Prostate gland (tissue), 2 donors: Measurements from ENCODE around the gene SPSB3. TPM values are rescaled to one million over a fixed set of nuclear protein-coding genes. Genes with fewer than 3 reads are reported as not detected.

ENCODE experiments used
- DNase-seq: peaks from one replicate; pipeline ENCODE4 v3.0.0-alpha.2; 2019; ENCODE audit warnings: low spot score
- H3K27ac ChIP-seq, 2 donors: fragments of 200-600 bp; sonication (generic); 2 replicates each; pipeline ENCODE4 v1.5.1; 2017 to 2019
- H3K27me3 ChIP-seq: fragments of 200-600 bp; sonication (generic); replicated peaks from 2 replicates; pipeline ENCODE4 v1.5.1; 2019; ENCODE audit not compliant: insufficient read depth
- H3K36me3 ChIP-seq, 2 donors: fragments of 200-600 bp; sonication (generic); 1 replicate in 1 of 2; 2 replicates in 1 of 2; pipeline versions ENCODE4 v1.5.1 to v1.8.1; 2017 to 2019
- H3K4me1 ChIP-seq: fragments of 200-600 bp; sonication (generic); replicated peaks from 2 replicates; pipeline ENCODE4 v1.5.1; 2019
- H3K4me3 ChIP-seq, 2 donors: fragments of 200-600 bp; sonication (generic); 2 replicates each; pipeline ENCODE4 v1.5.1; 2017 to 2019
- H3K9me3 ChIP-seq: fragments of 200-600 bp; sonication (generic); 2 replicates; pipeline ENCODE4 v1.5.1; 2017
- POLR2A ChIP-seq: fragments of 450-650 bp; IDR thresholded peaks from one replicate; pipeline ENCODE4 v1.6.1; 2016; ENCODE audit warnings: antibody characterized with exemption, mild to moderate bottlenecking
- POLR2AphosphoS5 ChIP-seq: sonication (generic); formaldehyde crosslinking; IDR thresholded peaks from one replicate; pipeline ENCODE4 v1.6.1; 2017; ENCODE audit warnings: antibody characterized with exemption
- WGBS: methylation state at CpG from one replicate; pipeline ENCODE4 v1.1.5; 2018; 5-methylcytosine and 5-hydroxymethylcytosine counted together
- intact Hi-C: fragments of 100-400 bp; cut with DNase I; formaldehyde crosslinking; loops from one replicate; pipeline ENCODE4 v1.14.2; 2022
- total RNA-seq, 2 donors: library from RNA; depleted of rRNA; stranded (reverse); fragments of >200 nt; gene quantifications; one replicate each; pipeline ENCODE4 v1.1.0, GENCODE V29; 2016
- TF ChIP-seq, protein P1 (sequence below), 4 experiments: fragments of 200-600 bp in 2 of 4; fragments of 450-650 bp in 2 of 4; sonication (generic) in 2 of 4; IDR thresholded peaks; 1 replicate in 3 of 4; 2 replicates in 1 of 4; pipeline ENCODE4 v1.5.1; 2016 to 2019; ENCODE audit warnings: antibody characterized with exemption in 4 of 4, mild to moderate bottlenecking in 2 of 4, moderate library complexity in 2 of 4

Gene SPSB3
- total RNA-seq, 2 donors from 2014 or later = 87.8 to 138 TPM

DNA sequence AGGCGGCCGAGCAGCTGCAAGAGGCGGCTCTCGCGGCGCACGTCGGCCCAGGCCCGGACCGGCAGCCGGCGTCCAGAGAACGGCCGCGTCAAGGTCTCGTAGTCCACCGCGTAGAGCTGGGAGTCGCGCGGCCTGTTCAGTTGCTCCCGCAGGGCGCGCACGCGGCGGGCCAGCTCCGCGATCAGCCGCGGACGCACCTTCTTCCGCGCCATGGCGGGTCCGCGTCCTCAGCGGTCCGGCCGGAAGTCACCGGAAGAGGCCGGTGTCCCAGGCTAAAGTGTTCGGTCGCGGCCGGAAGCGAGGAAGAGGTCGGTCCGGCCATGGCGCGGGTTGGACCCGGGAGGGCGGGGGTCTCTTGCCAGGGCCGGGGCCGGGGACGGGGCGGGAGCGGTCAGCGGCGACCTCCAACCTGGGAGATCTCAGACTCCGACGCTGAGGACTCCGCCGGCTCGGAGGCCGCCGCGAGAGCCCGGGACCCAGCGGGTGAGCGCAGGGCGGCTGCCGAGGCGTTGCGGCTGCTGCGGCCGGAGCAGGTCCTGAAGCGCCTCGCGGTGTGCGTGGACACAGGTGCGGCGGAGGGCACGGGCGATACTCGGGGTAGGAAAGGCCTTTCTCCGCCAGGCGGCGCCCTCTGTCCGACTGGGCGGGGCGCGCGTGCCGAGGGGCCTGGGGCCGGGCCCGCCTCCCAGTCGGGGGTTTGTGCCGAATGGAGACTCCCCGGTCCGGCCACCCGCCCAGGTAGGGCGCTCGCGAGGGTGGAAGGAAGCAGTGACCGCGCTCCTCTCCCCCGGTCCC, 9.3 kb downstream of the SPSB3 start, which contains the start of gene MRPS34:
MRPS34 (minus strand) TSS at position 227 of the 795 bp plus-strand sequence; CDS start at position 212, 15 bp downstream.
- TF ChIP-seq POLR2A (peak; percentile 36), POLR2AphosphoS5 (peak; percentile 86)
- TF ChIP-seq, protein P1, sequence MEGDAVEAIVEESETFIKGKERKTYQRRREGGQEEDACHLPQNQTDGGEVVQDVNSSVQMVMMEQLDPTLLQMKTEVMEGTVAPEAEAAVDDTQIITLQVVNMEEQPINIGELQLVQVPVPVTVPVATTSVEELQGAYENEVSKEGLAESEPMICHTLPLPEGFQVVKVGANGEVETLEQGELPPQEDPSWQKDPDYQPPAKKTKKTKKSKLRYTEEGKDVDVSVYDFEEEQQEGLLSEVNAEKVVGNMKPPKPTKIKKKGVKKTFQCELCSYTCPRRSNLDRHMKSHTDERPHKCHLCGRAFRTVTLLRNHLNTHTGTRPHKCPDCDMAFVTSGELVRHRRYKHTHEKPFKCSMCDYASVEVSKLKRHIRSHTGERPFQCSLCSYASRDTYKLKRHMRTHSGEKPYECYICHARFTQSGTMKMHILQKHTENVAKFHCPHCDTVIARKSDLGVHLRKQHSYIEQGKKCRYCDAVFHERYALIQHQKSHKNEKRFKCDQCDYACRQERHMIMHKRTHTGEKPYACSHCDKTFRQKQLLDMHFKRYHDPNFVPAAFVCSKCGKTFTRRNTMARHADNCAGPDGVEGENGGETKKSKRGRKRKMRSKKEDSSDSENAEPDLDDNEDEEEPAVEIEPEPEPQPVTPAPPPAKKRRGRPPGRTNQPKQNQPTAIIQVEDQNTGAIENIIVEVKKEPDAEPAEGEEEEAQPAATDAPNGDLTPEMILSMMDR (IDR thresholded peaks at IDR 0.05) = peak; percentile 59 to 89 (median 84)
- peaks cover 12 to 23% of the 10 kb centered on the region in 2 donors for H3K36me3 ChIP-seq
- H3K4me3 ChIP-seq = peak within 1 kb of the TSS; percentile 83 to 86
- under 1% methylated on average over 64 of the region's 108 CpGs for WGBS
- peak; percentile 68 for DNase-seq
- intact Hi-C loops = no loop called here
- H3K4me1 ChIP-seq = peaks cover 14% of the 10 kb centered on the region
- H3K9me3 ChIP-seq = no peaks in the 10 kb centered on the region
- H3K27ac ChIP-seq = peak within 1 kb of the TSS; percentile 91 to 96
- no peaks in the 10 kb centered on the region for H3K27me3 ChIP-seq

DNA sequence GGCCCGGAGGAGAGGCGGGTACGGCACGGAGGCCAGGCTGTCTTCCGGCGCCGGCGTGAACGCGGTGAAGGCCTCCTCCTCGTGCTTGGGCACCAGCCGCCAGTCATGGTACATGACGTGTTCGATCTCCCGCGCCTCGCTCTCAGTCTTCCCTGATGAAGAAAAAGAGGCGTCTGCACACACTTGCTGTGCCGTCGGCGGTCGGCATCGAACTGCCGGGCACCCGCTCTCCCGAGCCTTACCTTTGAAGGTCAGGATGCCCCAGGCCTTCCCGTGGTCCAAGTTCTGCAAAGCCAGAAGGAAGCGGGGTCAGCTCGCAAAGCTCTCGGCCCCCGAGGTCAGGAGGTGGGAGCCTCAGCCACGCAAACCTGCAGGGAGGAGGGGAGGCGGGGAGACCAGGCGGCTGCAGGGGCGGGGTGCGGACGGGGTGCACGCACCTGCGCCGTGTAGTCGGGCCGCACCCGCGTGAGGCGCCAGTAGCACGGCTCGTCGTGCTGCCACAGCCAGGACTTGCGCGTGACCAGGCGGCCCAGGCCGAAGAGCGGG, 9.9 kb downstream of the SPSB3 start, which contains the start of gene EME2:
EME2 (plus strand) TSS at position 449 of the 546 bp plus-strand sequence. CDS start 418 bp downstream, outside the sequence.
- WGBS = under 1% methylated on average over 46 of the region's 53 CpGs
- Histone ChIP-seq H3K27me3 (no peaks in the 10 kb centered on the region), H3K27ac (peak within 1 kb of the TSS; percentile 91 to 96), H3K4me1 (peaks cover 14% of the 10 kb centered on the region), H3K36me3 (peaks cover 7 to 25% of the 10 kb centered on the region in 2 donors), H3K9me3 (no peaks in the 10 kb centered on the region), H3K4me3 (peak within 1 kb of the TSS; percentile 83 to 86)
- intact Hi-C loops = no loop called here
- no peak for DNase-seq
- no peak for TF ChIP-seq POLR2AphosphoS5
- no peak for TF ChIP-seq POLR2A
- TF ChIP-seq, protein P1 (IDR thresholded peaks at IDR 0.05) = no peak

DNA sequence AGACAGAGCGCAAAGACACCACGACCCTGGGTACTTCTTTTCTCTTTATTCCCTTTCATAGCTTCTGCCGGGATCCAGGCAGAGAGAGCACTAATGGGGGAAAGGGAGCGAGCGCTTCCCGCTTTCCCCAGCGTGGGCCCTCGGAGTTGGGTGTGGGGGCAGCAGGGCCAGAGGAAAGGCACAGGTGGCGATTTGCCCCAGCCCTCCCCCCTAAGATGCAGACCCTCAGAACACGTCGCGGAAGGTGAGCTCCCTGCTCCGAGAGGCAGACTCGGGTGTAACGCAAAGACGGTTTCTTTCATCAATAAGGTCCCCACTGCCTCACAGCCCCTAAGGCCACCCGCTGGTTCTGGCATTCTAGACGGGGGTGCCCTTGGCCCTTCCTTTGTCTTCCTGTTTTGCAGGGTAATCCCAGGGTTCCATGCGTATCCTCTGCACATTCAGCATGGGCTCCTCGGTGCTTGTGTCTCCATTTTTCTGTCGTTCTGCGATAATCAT, 10.5 kb downstream of the SPSB3 start:
- H3K27me3 ChIP-seq = no peaks in the 10 kb centered on the region
- no peaks in the 10 kb centered on the region for H3K9me3 ChIP-seq
- H3K27ac ChIP-seq = peak overlapping the region; percentile 84 to 96
- DNase-seq = no peak
- WGBS = 13% methylated on average over 21 of the region's 22 CpGs
- H3K4me1 ChIP-seq = peaks cover 14% of the 10 kb centered on the region
- intact Hi-C loops = no loop called here
- TF ChIP-seq POLR2A (no peak), POLR2AphosphoS5 (no peak)
- TF ChIP-seq, protein P1 (IDR thresholded peaks at IDR 0.05) = no peak
- peak overlapping the region; percentile 83 to 86 for H3K4me3 ChIP-seq
- peaks cover 2 to 24% of the 10 kb centered on the region in 2 donors for H3K36me3 ChIP-seq

DNA sequence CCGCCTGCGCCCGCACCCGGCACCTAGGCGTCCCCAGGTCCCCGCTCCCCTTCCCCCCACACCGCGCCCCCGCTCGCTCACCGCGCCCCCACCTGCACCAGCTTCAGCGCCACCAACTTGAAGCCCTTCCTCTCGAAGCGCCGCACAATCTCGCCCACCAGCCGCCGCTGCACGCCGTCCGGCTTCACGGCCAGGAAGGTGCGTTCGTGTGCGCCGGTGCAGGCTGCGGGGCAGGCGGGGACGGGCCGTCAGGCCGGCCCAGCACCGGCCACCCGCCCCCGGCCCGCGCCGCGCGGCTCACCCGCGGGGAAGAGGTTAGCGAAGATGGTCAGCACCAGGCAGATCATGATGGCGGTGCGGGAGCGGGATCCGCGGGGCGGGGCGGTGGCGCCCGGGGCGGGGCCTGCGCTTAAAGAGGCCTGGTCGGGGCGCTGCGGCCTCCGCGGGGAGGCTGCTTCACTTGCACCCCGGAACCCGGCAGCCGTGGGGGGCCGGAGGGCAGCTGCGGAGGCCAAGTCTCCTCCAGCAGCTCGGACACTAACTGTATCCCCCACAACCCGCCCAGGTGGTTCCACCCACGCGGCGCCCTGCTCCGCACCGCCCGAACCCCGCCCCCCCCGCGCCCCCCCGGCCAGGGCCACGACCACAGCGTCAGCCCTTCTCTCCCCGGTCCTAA, 11.0 kb downstream of the SPSB3 start, which contains the start of gene NME3:
NME3 (minus strand) TSS at position 356 of the 676 bp plus-strand sequence; CDS start at position 347, 9 bp downstream.
- Histone ChIP-seq H3K27ac (peak within 1 kb of the TSS; percentile 84 to 96), H3K36me3 (peaks cover 0 to 21% of the 10 kb centered on the region in 2 donors), H3K9me3 (no peaks in the 10 kb centered on the region), H3K4me3 (peak within 1 kb of the TSS; percentile 83 to 86), H3K27me3 (no peaks in the 10 kb centered on the region), H3K4me1 (peaks cover 14% of the 10 kb centered on the region)
- TF ChIP-seq, protein P1 (IDR thresholded peaks at IDR 0.05) = no peak
- TF ChIP-seq POLR2AphosphoS5 (no peak), POLR2A (peak; percentile 12)
- DNase-seq = peak; percentile 69
- 3% methylated on average over 26 of the region's 79 CpGs for whole genome bisulfite sequencing
- intact Hi-C loops = no loop called here
